AG10803 (cell line): ENCODE results near the gene CDC5L.

Experiments
- DNase-seq: peaks from one replicate; pipeline ENCODE4 v3.0.0; 2010; ENCODE audit warnings: low read depth
- H3K4me3 ChIP-seq: 2 replicates; pipeline ENCODE4 v1.5.1; 2011; ENCODE audit warnings: mild to moderate bottlenecking, low read length, control low read depth
- CTCF ChIP-seq: conservative IDR thresholded peaks from 2 replicates; pipeline ENCODE4 v1.5.1; 2011; ENCODE audit warnings: mild to moderate bottlenecking, low read length, control low read depth, inconsistent platforms

The CDC5L gene

GRCh38 chr6:44451803-44452695 lies 64.5 kb downstream of the CDC5L start:
- peak; percentile 22 for DNase-seq
- no peak overlapping the region for H3K4me3 ChIP-seq
- no peak for TF ChIP-seq CTCF

- H3K4me3 ChIP-seq, result no peak overlapping the region
- peak; percentile 76 for DNase-seq
- TF ChIP-seq CTCF, result no peak
Observed at GRCh38 chr6:44452725-44453124, 65.2 kb downstream of the CDC5L start.

DNA sequence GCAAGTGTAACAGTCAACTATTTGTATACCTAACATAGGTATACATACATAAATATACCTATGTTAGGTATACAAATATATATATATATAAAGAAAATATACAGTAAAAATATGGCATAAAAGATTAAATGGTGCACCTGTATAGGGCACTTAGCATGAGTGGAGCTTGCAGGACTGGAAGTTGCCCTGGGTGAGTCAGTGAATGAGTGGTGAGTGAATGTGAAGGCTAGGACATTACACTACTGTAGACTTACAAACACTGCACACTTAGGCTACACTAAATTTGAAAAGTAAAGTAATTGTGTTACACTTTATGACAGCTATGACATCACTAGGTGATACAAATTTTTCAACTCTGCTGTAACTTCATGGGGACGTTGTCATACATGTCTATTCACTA lies 65.6 kb downstream of the CDC5L start:
- TF ChIP-seq CTCF, result no peak
- DNase-seq, result no peak
- no peak overlapping the region for H3K4me3 ChIP-seq

DNA sequence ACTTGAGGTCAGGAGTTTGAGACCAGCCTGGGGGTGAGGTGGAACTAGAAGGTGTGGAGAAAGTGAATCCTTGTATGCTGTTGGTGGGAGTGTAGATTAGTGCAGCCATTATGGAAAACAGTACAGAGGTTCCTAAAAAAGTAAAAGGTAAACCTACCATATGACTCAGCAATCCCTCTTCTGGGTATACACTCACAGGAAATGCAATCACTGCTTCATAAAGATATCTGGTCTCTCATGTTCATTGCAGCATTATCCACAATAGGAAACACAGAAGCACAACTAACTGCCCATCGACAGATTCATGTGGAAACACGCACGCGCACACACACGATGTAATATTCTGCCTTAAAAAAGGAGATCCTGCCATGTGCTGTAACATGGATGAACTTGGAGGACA lies 66.7 kb downstream of the CDC5L start:
- no peak for TF ChIP-seq CTCF
- no peak for DNase-seq
- no peak overlapping the region for H3K4me3 ChIP-seq

- TF ChIP-seq CTCF, result peak; percentile 89
- peak overlapping the region; percentile 35 for H3K4me3 ChIP-seq
- peak; percentile 56 for DNase-seq
Observed at GRCh38 chr6:44456070-44456965, 68.8 kb downstream of the CDC5L start.

- DNase-seq, result no peak
- H3K4me3 ChIP-seq, result no peak overlapping the region
- TF ChIP-seq CTCF, result no peak
Observed at GRCh38 chr6:44456966-44457292, 69.4 kb downstream of the CDC5L start.
